ENCODE data around the gene GCLC.

The GCLC gene

GRCh38 chr6:53492860-53493634 is 51.9 kb downstream of the GCLC start:
- no peaks in the 10 kb centered on the region for H3K9me3 ChIP-seq (ENCODE audit: insufficient read depth, low read length)
- H3K4me3 ChIP-seq (ENCODE audit: insufficient read depth, low read length, poor library complexity, severe bottlenecking): no peak overlapping the region
- H3K79me2 ChIP-seq (ENCODE audit: insufficient read depth, low read length): no peaks in the 10 kb centered on the region
- no peaks in the 10 kb centered on the region for H3K27me3 ChIP-seq (ENCODE audit: low read length)
- no peaks in the 10 kb centered on the region for H3F3A ChIP-seq (ENCODE audit: insufficient read depth)
- H2AFZ ChIP-seq (ENCODE audit: low read depth, low read length, severe bottlenecking): no peak overlapping the region
- no peaks in the 10 kb centered on the region for H3K36me3 ChIP-seq (ENCODE audit: low read length)
- no peak overlapping the region for H3K27ac ChIP-seq (ENCODE audit: low read depth, low read length)
- TF ChIP-seq CTCF (IDR thresholded peaks at IDR 0.05; ENCODE audit: insufficient read depth, low read length, poor library complexity, severe bottlenecking): peak; percentile 77
- no peak for TF ChIP-seq EZH2phosphoT487 (conservative IDR thresholded peaks at IDR 0.05; ENCODE audit: low read length)
- no peaks in the 10 kb centered on the region for H4K20me1 ChIP-seq (ENCODE audit: low read depth, low read length)
- H3K9me2 ChIP-seq (replicated peaks; ENCODE audit: insufficient read depth, low read length): no peaks in the 10 kb centered on the region
- H3K9ac ChIP-seq (ENCODE audit: low read length): no peak overlapping the region
- peak overlapping the region; percentile 6 for H3K4me2 ChIP-seq (ENCODE audit: low read depth, low read length, poor library complexity, severe bottlenecking)

GRCh38 chr6:53487080-53487479 is 57.8 kb downstream of the GCLC start:
- H3K4me3 ChIP-seq (ENCODE audit: insufficient read depth, low read length, poor library complexity, severe bottlenecking): no peak overlapping the region
- H3K27me3 ChIP-seq (ENCODE audit: low read length): no peaks in the 10 kb centered on the region
- H3K9me3 ChIP-seq (ENCODE audit: insufficient read depth, low read length): no peaks in the 10 kb centered on the region
- H3F3A ChIP-seq (ENCODE audit: insufficient read depth): no peaks in the 10 kb centered on the region
- H3K27ac ChIP-seq (ENCODE audit: low read depth, low read length): no peak overlapping the region
- H3K36me3 ChIP-seq (ENCODE audit: low read length): no peaks in the 10 kb centered on the region
- H3K9me2 ChIP-seq (replicated peaks; ENCODE audit: insufficient read depth, low read length): no peaks in the 10 kb centered on the region
- H3K9ac ChIP-seq (ENCODE audit: low read length): no peak overlapping the region
- H3K4me2 ChIP-seq (ENCODE audit: low read depth, low read length, poor library complexity, severe bottlenecking): peak overlapping the region; percentile 1
- no peak for TF ChIP-seq CTCF (IDR thresholded peaks at IDR 0.05; ENCODE audit: insufficient read depth, low read length, poor library complexity, severe bottlenecking)
- no peak for TF ChIP-seq EZH2phosphoT487 (conservative IDR thresholded peaks at IDR 0.05; ENCODE audit: low read length)
- H2AFZ ChIP-seq (ENCODE audit: low read depth, low read length, severe bottlenecking): no peak overlapping the region
- no peaks in the 10 kb centered on the region for H4K20me1 ChIP-seq (ENCODE audit: low read depth, low read length)
- no peaks in the 10 kb centered on the region for H3K79me2 ChIP-seq (ENCODE audit: insufficient read depth, low read length)

- H3K9ac ChIP-seq (ENCODE audit: low read length): no peak overlapping the region
These were observed 58.2 kb downstream of the GCLC start for GRCh38 chr6:53486679-53487078.

More at GRCh38 chr6:53486679-53487078, 58.2 kb downstream of the GCLC start:
- H3K79me2 ChIP-seq (ENCODE audit: insufficient read depth, low read length): no peaks in the 10 kb centered on the region
- no peak for TF ChIP-seq EZH2phosphoT487 (conservative IDR thresholded peaks at IDR 0.05; ENCODE audit: low read length)
- no peak for TF ChIP-seq CTCF (IDR thresholded peaks at IDR 0.05; ENCODE audit: insufficient read depth, low read length, poor library complexity, severe bottlenecking)
- no peaks in the 10 kb centered on the region for H3K27me3 ChIP-seq (ENCODE audit: low read length)
- no peaks in the 10 kb centered on the region for H4K20me1 ChIP-seq (ENCODE audit: low read depth, low read length)
- H3K4me3 ChIP-seq (ENCODE audit: insufficient read depth, low read length, poor library complexity, severe bottlenecking): no peak overlapping the region
- no peaks in the 10 kb centered on the region for H3K9me2 ChIP-seq (replicated peaks; ENCODE audit: insufficient read depth, low read length)
- H3F3A ChIP-seq (ENCODE audit: insufficient read depth): no peaks in the 10 kb centered on the region
- no peak overlapping the region for H2AFZ ChIP-seq (ENCODE audit: low read depth, low read length, severe bottlenecking)
- no peaks in the 10 kb centered on the region for H3K36me3 ChIP-seq (ENCODE audit: low read length)
- H3K9me3 ChIP-seq (ENCODE audit: insufficient read depth, low read length): no peaks in the 10 kb centered on the region
- peak overlapping the region; percentile 1 for H3K4me2 ChIP-seq (ENCODE audit: low read depth, low read length, poor library complexity, severe bottlenecking)
- H3K27ac ChIP-seq (ENCODE audit: low read depth, low read length): no peak overlapping the region
